Stimulated activated CD4-positive, alpha-beta T cell treated with anti-CD3 and anti-CD28 coated beads, TNF-alpha, amount 100 ng/mL, for 1 hour (primary cell): ENCODE results near the gene SRM.
"Not testable (repeated sequence)": the region's sequence is repeated elsewhere in the genome, so short reads cannot be mapped to it uniquely, and the experiment has no call there.

ENCODE experiments used
- DNase-seq, 3 donors: peaks; one replicate each; pipeline ENCODE4 v3.0.0-alpha.2; 2020; ENCODE audit warnings: low read depth in 3 of 3, low spot score in 1 of 3

The SRM gene

GRCh38 chr1:11065796-11066195 is 6.0 kb upstream of the SRM start:
- no peak for DNase-seq

DNA sequence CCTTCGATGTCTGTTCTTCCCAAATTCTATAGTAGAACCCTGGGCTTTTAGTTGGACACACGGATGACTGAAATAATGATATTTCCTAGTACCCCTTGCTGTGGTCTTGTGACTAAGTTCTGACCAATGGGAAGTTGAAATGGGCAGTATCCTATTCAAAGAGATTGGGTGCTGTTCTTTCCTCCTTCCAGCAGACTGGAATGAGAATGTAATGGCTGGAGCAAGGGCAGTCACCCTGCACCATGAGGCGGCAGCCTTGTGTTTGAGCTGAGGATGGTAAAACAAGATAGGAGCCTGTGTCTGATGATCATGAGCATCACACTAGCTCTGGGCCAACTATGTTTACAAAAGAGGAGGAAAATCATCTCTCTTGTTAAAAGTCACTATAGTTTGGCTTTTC is 5.1 kb upstream of the SRM start:
- no peak for DNase-seq

DNA sequence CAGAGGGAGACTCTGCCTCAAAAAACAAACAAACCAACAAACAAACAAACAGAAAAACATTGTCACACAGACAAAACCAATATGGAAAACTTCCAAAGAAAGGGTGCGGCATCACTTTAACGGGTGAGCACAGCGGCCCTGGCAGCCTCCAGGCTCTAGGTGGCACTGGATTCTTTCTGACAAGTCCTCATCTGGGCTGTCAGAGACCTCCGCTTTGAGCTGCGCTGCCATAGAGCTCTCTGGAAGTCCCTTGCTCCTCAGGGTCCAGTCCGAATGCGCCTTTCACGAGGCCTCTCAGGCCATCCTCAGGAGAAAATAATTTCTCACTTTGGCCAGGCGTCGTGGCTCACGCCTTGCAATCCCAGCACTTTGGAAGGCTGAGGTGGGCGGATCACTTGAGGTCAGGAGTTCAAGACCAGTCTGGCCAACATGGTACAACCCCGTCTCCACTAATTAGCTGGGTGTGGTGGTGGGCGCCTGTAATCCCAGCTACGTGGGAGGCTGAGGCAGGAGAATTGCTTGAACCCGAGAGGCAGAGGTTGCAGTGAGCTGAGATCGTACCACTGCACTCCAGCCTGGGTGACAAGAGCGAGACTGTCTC is 4.2 kb upstream of the SRM start:
- DNase-seq: not testable (repeated sequence)

DNA sequence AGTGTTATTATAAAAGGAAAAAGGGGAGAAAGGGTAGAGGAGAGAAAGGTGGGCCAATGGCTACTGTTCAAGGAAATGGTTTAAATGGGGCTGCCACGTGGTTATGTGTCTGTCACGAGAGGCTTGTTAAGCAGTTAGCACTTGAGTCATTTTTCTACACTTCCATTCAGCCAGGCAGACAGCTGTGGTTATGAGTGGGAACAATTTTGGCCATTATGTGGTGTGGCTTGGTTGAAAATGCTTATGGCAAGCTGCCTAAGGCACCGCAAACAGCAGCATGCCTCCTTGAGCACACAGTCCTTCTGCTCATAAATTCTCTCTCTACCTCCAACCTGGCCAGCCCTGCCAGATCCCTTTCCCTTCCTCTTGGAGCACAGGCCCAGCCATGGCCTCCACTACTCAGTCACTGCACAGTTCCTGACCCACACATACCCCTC is 3.2 kb upstream of the SRM start:
- DNase-seq: no peak

- DNase-seq: no peak
These were observed 2.0 kb upstream of the SRM start for GRCh38 chr1:11061652-11062365.

- peak in 1 of 3 donors; percentile 15 for DNase-seq
These were observed 457 bp downstream of the SRM start for GRCh38 chr1:11059155-11059967.

DNA sequence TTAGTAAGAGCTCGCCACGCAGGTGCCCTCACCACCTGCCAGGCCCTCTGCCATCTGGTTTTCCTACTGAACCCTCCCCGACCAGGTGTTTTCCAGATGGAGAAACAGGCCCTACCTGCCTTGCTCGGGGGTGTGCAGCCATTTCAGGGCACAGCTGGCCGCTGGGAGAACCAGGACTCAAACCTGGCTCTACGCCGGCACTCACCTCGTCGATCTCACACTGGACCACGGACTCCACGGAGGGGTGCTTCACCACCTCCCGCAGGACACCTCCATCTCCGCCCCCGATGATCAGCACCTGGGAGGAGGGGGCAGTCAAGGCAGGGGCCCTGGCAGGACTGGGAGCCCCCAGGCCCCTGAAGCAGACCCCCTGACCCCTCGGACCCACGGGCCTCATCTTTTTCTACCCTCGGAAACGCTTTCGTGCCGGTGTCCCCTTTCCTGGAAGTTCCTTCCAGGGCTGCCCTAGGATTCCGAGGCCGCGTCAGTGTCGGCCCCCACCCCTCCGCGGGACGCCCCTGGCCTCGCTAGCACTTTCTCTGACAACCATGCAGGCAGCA is 1.1 kb downstream of the SRM start:
- DNase-seq: no peak

GRCh38 chr1:11058026-11058425 is 1.8 kb downstream of the SRM start:
- DNase-seq: no peak

DNA sequence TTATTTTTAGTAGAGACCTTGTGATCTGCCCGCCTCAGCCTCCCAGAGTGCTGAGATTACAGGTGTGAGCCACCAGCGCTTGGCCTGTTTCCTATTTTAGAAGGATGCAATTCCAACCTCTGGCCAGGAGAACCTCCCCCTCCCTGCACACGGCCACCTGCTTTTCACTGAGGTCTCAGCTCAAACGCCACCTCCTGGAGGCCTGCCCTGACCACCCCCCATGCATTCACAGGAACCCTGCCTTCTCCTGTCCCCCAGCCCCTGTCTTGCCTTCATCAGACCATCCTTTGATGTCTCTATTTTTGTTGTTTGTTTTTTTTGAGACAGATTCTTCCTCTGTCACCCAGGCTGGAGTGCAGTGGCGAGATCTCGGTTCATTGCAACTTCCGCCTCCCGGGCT is 2.3 kb downstream of the SRM start:
- no peak for DNase-seq

DNA sequence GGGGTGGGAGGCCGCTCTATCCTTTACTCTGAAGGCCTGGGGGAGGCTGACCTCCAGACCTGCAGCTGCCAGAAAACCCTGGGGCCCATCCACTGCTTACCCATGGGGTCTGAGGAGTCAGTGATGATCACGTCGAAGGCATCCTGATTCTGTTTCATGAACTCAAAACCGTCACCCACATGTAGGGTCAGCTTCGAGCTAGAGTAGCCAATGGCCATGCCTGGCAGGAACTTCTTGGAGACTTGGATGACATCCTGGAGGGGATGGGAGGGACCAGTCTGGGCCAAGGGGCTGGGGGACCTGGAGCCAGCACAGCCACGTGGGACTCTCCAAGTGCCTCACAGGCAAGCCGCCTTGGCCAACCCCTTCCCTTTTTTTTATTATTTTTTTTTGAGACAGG is 3.3 kb downstream of the SRM start:
- no peak for DNase-seq

GRCh38 chr1:11055676-11056075 is 4.1 kb downstream of the SRM start:
- no peak for DNase-seq

DNA sequence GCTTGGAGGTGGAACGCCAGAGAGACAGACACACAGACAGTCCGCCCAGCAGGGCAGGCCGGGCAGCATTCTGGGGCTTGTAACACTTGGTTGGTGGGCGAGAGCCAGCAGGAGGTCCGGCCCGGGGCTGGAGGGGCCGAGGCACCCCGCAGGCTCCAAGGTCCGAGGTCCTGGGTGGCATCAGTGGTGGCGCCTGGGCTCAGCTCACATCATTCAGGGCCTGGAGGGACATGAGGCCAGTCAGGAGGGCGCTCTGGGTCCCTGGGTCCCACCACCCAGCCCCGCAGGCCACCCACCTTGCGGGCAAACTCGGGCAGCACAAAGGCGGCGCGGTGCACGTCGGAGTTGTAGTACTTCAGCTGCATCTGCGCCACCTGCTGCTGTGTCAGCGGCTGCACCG is 5.2 kb downstream of the SRM start:
- no peak for DNase-seq

GRCh38 chr1:11054181-11054580 is 5.6 kb downstream of the SRM start:
- no peak for DNase-seq

- no peak for DNase-seq
These were observed 6.1 kb downstream of the SRM start for GRCh38 chr1:11053758-11054137.

- peak in 1 of 3 donors; percentile 18 for DNase-seq
These were observed 6.7 kb downstream of the SRM start for GRCh38 chr1:11052839-11053757.

DNA sequence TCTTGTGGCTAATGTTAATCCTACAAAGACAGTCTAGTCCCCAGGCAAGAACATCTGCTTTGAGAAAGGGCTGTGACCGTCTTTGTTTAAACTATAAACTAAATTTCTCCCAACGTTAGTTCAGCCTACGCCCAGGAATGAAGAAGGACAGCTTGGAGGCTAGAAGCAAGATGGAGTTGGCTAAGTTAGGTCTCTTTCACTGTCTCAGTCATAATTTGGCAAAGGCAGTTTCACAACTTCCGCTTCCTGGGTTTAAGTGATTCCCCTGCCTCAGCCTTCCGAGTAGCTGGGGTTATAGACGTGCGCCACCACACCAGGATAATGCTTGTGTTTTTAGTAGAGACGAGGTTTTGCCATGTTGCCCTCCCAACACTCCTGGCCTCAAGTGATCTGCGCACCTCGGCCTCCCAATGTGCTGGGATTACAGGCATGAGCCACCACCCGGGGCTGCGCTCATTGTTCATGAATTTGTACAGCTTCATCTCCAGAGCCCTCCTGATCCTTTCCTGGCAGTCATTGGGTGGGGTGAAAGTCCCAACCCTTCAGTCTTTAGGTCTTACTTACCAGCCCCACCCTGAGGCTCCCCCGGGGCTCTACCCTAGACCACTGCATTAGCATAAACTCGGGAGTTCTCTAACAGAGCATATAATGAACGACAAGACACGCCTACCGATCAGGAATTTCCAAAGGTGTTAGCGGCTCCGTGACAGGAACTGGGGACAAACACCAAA is 7.9 kb downstream of the SRM start:
- DNase-seq: no peak

DNA sequence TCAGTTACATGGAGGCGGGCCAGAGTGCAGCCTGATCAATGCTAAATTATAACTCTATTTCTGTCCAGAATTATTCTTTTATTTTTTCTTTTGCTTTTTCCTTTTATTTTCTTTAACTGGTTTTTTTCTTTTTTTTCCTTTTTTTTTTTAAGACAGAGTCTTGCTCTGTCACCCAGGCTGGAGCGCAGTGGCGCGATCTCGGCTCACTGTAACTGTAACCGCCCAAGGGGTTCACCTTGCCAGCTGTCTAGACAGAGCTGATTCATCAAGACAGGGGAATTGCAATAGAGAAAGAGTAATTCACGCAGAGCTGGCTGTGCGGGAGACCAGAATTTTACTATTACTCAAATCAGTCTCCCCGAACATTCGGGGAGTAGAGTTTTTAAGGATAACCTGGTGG is 8.7 kb downstream of the SRM start:
- not testable (repeated sequence) for DNase-seq

DNA sequence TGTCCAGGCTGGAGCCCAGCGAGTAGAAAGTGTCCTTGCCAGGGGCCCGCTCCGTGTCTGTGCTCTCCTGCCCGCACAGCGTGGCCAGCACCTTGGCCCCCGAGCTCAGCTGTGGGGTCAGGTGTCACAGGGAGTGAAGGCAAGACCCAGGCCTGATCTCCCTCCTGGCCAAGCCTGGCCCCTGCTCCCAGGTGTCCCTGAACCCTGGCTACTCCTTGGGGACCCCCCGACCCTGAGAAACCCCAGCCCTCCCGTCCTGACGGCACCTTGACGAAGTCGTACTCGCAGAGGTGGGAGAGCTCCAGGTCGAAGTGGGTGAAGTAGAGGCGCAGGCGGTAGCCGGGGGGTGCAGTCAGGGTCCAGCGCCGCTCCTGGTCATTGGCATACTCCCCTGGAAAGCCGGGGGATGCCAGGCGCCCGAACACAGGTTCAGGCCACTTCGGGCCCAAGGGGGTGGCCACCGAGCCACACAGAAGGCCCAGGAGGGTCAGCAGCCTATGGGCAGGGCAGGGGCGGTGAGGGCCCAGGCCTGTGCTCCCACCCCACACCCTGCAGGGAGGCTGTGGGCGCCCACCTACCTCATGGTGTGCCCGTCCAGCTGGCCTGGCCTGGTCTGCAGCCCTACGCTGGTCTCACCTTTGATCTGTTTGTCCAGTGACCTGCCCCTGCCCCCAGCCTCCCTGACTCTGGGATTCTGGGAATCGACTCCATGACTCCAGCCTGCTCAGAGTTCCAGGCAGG is 13.0 kb downstream of the SRM start, which contains the start of gene MASP2:
TSS of gene MASP2 (minus strand) at position 615 of the 741 bp plus-strand sequence. CDS start at position 583, 32 bp downstream.
- no peak for DNase-seq

- no peak for DNase-seq
These were observed 13.6 kb downstream of the SRM start for GRCh38 chr1:11046270-11046566.
